HG03432 (cell line): ENCODE measurements around the gene ORC2.
"Not testable (repeated sequence)": the region's sequence is repeated elsewhere in the genome, so short reads cannot be mapped to it uniquely, and the experiment has no call there.

Source experiments
- ATAC-seq: cut with Tn5 transposase; IDR thresholded peaks from one replicate; pipeline ENCODE4 v1.9.1; 2021; ENCODE audit warnings: mild to moderate bottlenecking, moderate library complexity; ENCODE audit not compliant: unreplicated experiment

The ORC2 gene

GRCh38 chr2:200963124-200963917 lies at the start of gene ORC2:
ORC2 (minus strand) TSS chr2:200963660; CDS start chr2:200958123, 5,537 bp downstream.
- peak; percentile 93 for ATAC-seq

- no peak for ATAC-seq
These were observed 44.9 kb upstream of the ORC2 start for GRCh38 chr2:201008296-201008829.

- ATAC-seq, result no peak
These were observed 44.1 kb upstream of the ORC2 start for GRCh38 chr2:201007584-201007998.

- ATAC-seq, result no peak
These were observed 43.2 kb upstream of the ORC2 start for GRCh38 chr2:201006704-201007103.

GRCh38 chr2:201004370-201004769 lies 40.9 kb upstream of the ORC2 start:
- no peak for ATAC-seq

- no peak for ATAC-seq
These were observed 29.6 kb upstream of the ORC2 start for GRCh38 chr2:200993097-200993496.

- ATAC-seq, result no peak
These were observed 23.7 kb upstream of the ORC2 start for GRCh38 chr2:200987137-200987536.

- ATAC-seq, result no peak
These were observed 22.3 kb upstream of the ORC2 start for GRCh38 chr2:200985799-200986198.

GRCh38 chr2:200976710-200977109 lies 13.2 kb upstream of the ORC2 start:
- ATAC-seq, result no peak

- no peak for ATAC-seq
These were observed 12.2 kb upstream of the ORC2 start for GRCh38 chr2:200975672-200976071.

- ATAC-seq, result not testable (repeated sequence)
These were observed 6.6 kb upstream of the ORC2 start for GRCh38 chr2:200970057-200970456.

- no peak for ATAC-seq
These were observed 5.3 kb upstream of the ORC2 start for GRCh38 chr2:200968735-200969134.

GRCh38 chr2:200968162-200968561 lies 4.7 kb upstream of the ORC2 start:
- ATAC-seq, result no peak

GRCh38 chr2:200966770-200967169 lies 3.3 kb upstream of the ORC2 start:
- ATAC-seq, result peak; percentile 31

GRCh38 chr2:200964498-200964897 lies 1.0 kb upstream of the ORC2 start:
- ATAC-seq, result no peak

- peak; percentile 8 for ATAC-seq
These were observed 425 bp upstream of the ORC2 start for GRCh38 chr2:200963918-200964252.

- peak; percentile 20 for ATAC-seq
These were observed 693 bp downstream of the ORC2 start for GRCh38 chr2:200962811-200963123.

- ATAC-seq, result no peak
These were observed 1.8 kb downstream of the ORC2 start for GRCh38 chr2:200961674-200962073.

GRCh38 chr2:200950378-200950777 lies 13.1 kb downstream of the ORC2 start:
- no peak for ATAC-seq

GRCh38 chr2:200945395-200945729 lies 18.1 kb downstream of the ORC2 start:
- ATAC-seq, result no peak

GRCh38 chr2:200944467-200945394 lies 18.7 kb downstream of the ORC2 start:
- peak; percentile 54 for ATAC-seq

- no peak for ATAC-seq
These were observed 19.8 kb downstream of the ORC2 start for GRCh38 chr2:200943527-200944105.
